HepG2 (cell line): ENCODE measurements around the gene SDC1. TPM values are rescaled to one million over a fixed set of nuclear protein-coding genes. Genes with fewer than 3 reads are reported as not detected.

Experiments used
- FLYWCH1 ChIP-seq: sonication (generic); formaldehyde crosslinking; IDR thresholded peaks from 2 replicates; pipeline ENCODE4 v1.8.1; 2023; ENCODE audit warnings: mild to moderate bottlenecking, missing genetic modification reagents
- HIC2 ChIP-seq: sonication (generic); formaldehyde crosslinking; IDR thresholded peaks from 2 replicates; pipeline ENCODE4 v1.9.0; 2022; ENCODE audit warnings: low read depth, missing genetic modification reagents
- HNF4A ChIP-seq: sonication (generic); formaldehyde crosslinking; IDR thresholded peaks from 2 replicates; pipeline ENCODE4 v1.4.0; 2020; ENCODE audit warnings: missing genetic modification reagents
- KDM5B ChIP-seq: sonication (generic); formaldehyde crosslinking; IDR thresholded peaks from 2 replicates; pipeline ENCODE4 v1.4.0; 2020; ENCODE audit warnings: missing genetic modification reagents, mild to moderate bottlenecking, borderline replicate concordance
- MAX ChIP-seq: IDR thresholded peaks from 2 replicates; pipeline ENCODE4 v1.6.1; 2012; ENCODE audit warnings: inconsistent platforms
- MED1 ChIP-seq: sonication (generic); formaldehyde crosslinking; IDR thresholded peaks from 2 replicates; pipeline ENCODE4 v1.4.0; 2020; ENCODE audit warnings: missing genetic modification reagents
- RBFOX2 ChIP-seq: fragments of 200-400 bp; formaldehyde crosslinking; IDR thresholded peaks from 2 replicates; pipeline ENCODE4 v1.6.1; 2017; ENCODE audit warnings: low read depth, mild to moderate bottlenecking, low read length
- SALL1 ChIP-seq: sonication (generic); formaldehyde crosslinking; IDR thresholded peaks from 2 replicates; pipeline ENCODE4 v1.8.0; 2022; ENCODE audit warnings: mild to moderate bottlenecking, missing genetic modification reagents
- SP1 ChIP-seq, 2 experiments: fragments of 450-650 bp in 1 of 2; sonication (generic) in 1 of 2; formaldehyde crosslinking in 1 of 2; IDR thresholded peaks; 2 replicates each; pipeline versions ENCODE4 v1.4.0 to v1.6.1; 2016 to 2020; ENCODE audit warnings: missing genetic modification reagents in 1 of 2
- SRSF1 ChIP-seq: fragments of 200-400 bp; formaldehyde crosslinking; optimal IDR thresholded peaks from 2 replicates; pipeline ENCODE3; 2017; ENCODE audit warnings: mild to moderate bottlenecking, low read depth, low read length, moderate library complexity
- ZFP82 ChIP-seq: sonication (generic); formaldehyde crosslinking; IDR thresholded peaks from 2 replicates; pipeline ENCODE4 v1.5.1; 2020; ENCODE audit warnings: mild to moderate bottlenecking, missing genetic modification reagents, borderline replicate concordance
- ZFX ChIP-seq: sonication (generic); formaldehyde crosslinking; IDR thresholded peaks from 2 replicates; pipeline ENCODE4 v1.4.0; 2020; ENCODE audit warnings: mild to moderate bottlenecking, low read depth, missing genetic modification reagents, moderate library complexity
- ZNF556 ChIP-seq: sonication (generic); formaldehyde crosslinking; IDR thresholded peaks from 2 replicates; pipeline ENCODE4 v1.4.0; 2020; ENCODE audit warnings: mild to moderate bottlenecking, missing genetic modification reagents, borderline replicate concordance
- ZNF83 ChIP-seq: sonication (generic); formaldehyde crosslinking; IDR thresholded peaks from 2 replicates; pipeline ENCODE4 v1.4.0; 2020; ENCODE audit warnings: missing genetic modification reagents, mild to moderate bottlenecking, borderline replicate concordance
- polyA plus RNA-seq, 8 experiments: library from polyadenylated mRNA; depleted of rRNA in 3 of 8; stranded (reverse) in 7 of 8; unstranded in 1 of 8; fragments of >200 nt; fragmentation: Illumina TruSeq in 4 of 8; extraction: Trizol in 4 of 8; gene quantifications; 2 replicates each; pipeline versions ENCODE4 v1.2.1 to v1.2.3, GENCODE V29; 2011 to 2016; ENCODE audit warnings: low read depth in 4 of 8, missing spikeins in 1 of 8, mixed read lengths in 1 of 8; ENCODE audit not compliant: insufficient read depth in 1 of 8
- total RNA-seq, 5 experiments: library from RNA; depleted of rRNA; stranded (reverse); fragments of >200 nt; fragmentation: Illumina TruSeq; extraction: Trizol; gene quantifications; 2 replicates each; pipeline ENCODE4 v1.2.3, GENCODE V29; 2016; ENCODE audit warnings: low read depth in 1 of 5
- TF ChIP-seq, protein P1 (sequence below): sonication (generic); formaldehyde crosslinking; IDR thresholded peaks from 2 replicates; pipeline ENCODE4 v1.5.1; 2020; ENCODE audit warnings: missing genetic modification reagents, mild to moderate bottlenecking, borderline replicate concordance
- TF ChIP-seq, protein P2 (sequence below): sonication (generic); formaldehyde crosslinking; IDR thresholded peaks from 2 replicates; pipeline ENCODE4 v1.5.1; 2020; ENCODE audit warnings: mild to moderate bottlenecking, missing genetic modification reagents, moderate library complexity
- TF ChIP-seq, protein P3 (sequence below): sonication (generic); formaldehyde crosslinking; IDR thresholded peaks from 2 replicates; pipeline ENCODE4 v1.8.0; 2022; ENCODE audit warnings: mild to moderate bottlenecking, missing genetic modification reagents

SDC1 gene
- total and polyA plus RNA-seq, 2 of the 13 experiments (the other 11 are each of a cell fraction or from before 2014, with no cell fraction given): 108 to 119 TPM

- peak; percentile 60 for TF ChIP-seq HNF4A (CRISPR knock-in tag)
- TF ChIP-seq, protein P1, sequence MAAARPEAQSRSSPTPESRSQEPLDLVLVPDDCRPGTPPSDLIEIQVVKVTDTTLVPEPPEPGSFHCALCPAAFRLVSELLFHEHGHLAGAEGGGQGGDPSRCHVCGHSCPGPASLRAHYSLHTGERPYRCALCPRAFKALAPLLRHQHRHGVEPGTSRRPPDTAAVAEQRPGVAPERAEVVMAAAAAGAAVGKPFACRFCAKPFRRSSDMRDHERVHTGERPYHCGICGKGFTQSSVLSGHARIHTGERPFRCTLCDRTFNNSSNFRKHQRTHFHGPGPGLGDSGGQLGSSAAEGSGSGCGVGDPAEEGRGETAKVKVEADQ (CRISPR knock-in tag): no peak
- no peak; the same call in 1 of the 2 replicates for TF ChIP-seq ZNF83 (CRISPR knock-in tag)
- peak; percentile 62; the same call in 1 of the 2 replicates for TF ChIP-seq ZNF556 (CRISPR knock-in tag)
- TF ChIP-seq SALL1 (CRISPR knock-in tag): peak; percentile 85
- no peak for TF ChIP-seq SRSF1
- peak; percentile 53; the same call in 1 of the 2 replicates for TF ChIP-seq MED1 (CRISPR knock-in tag)
- TF ChIP-seq, protein P2, sequence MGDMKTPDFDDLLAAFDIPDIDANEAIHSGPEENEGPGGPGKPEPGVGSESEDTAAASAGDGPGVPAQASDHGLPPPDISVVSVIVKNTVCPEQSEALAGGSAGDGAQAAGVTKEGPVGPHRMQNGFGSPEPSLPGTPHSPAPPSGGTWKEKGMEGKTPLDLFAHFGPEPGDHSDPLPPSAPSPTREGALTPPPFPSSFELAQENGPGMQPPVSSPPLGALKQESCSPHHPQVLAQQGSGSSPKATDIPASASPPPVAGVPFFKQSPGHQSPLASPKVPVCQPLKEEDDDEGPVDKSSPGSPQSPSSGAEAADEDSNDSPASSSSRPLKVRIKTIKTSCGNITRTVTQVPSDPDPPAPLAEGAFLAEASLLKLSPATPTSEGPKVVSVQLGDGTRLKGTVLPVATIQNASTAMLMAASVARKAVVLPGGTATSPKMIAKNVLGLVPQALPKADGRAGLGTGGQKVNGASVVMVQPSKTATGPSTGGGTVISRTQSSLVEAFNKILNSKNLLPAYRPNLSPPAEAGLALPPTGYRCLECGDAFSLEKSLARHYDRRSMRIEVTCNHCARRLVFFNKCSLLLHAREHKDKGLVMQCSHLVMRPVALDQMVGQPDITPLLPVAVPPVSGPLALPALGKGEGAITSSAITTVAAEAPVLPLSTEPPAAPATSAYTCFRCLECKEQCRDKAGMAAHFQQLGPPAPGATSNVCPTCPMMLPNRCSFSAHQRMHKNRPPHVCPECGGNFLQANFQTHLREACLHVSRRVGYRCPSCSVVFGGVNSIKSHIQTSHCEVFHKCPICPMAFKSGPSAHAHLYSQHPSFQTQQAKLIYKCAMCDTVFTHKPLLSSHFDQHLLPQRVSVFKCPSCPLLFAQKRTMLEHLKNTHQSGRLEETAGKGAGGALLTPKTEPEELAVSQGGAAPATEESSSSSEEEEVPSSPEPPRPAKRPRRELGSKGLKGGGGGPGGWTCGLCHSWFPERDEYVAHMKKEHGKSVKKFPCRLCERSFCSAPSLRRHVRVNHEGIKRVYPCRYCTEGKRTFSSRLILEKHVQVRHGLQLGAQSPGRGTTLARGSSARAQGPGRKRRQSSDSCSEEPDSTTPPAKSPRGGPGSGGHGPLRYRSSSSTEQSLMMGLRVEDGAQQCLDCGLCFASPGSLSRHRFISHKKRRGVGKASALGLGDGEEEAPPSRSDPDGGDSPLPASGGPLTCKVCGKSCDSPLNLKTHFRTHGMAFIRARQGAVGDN (CRISPR knock-in tag): peak; percentile 81
- no peak for TF ChIP-seq SP1 (IDR thresholded peaks at IDR 0.05)
- TF ChIP-seq SP1 (CRISPR knock-in tag; IDR thresholded peaks at IDR 0.05): no peak
- peak; percentile 4; the same call in 1 of the 2 replicates for TF ChIP-seq ZFX (CRISPR knock-in tag)
- TF ChIP-seq ZFP82 (CRISPR knock-in tag): peak; percentile 41; the same call in 1 of the 2 replicates
- no peak; the same call in 1 of the 2 replicates for TF ChIP-seq KDM5B (CRISPR knock-in tag)
- TF ChIP-seq RBFOX2: 0 out of 2 replicates have a peak, but pooled peaks have one; percentile 27
- 0 out of 2 replicates have a peak, but pooled peaks have one; percentile 26 for TF ChIP-seq FLYWCH1 (CRISPR knock-in tag)
- peak; percentile 32; the same call in 1 of the 2 replicates for TF ChIP-seq MAX
- TF ChIP-seq, protein P3, sequence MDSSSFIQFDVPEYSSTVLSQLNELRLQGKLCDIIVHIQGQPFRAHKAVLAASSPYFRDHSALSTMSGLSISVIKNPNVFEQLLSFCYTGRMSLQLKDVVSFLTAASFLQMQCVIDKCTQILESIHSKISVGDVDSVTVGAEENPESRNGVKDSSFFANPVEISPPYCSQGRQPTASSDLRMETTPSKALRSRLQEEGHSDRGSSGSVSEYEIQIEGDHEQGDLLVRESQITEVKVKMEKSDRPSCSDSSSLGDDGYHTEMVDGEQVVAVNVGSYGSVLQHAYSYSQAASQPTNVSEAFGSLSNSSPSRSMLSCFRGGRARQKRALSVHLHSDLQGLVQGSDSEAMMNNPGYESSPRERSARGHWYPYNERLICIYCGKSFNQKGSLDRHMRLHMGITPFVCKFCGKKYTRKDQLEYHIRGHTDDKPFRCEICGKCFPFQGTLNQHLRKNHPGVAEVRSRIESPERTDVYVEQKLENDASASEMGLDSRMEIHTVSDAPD (CRISPR knock-in tag): 0 out of 2 replicates have a peak, but pooled peaks have one; percentile 13
- peak; percentile 88 for TF ChIP-seq HIC2
These were observed 11.9 kb downstream of the SDC1 start (continued) for GRCh38 chr2:20212871-20213503.
